HepG2 (cell line): ENCODE results near the gene MXRA8. TPM values are rescaled to one million over a fixed set of nuclear protein-coding genes. Genes with fewer than 3 reads are reported as not detected.

Source experiments
- ARNT2 ChIP-seq: sonication (generic); formaldehyde crosslinking; IDR thresholded peaks from 2 replicates; pipeline ENCODE4 v1.8.0; 2022; ENCODE audit warnings: mild to moderate bottlenecking, low read depth, missing genetic modification reagents, moderate library complexity
- CENPX ChIP-seq: sonication (generic); formaldehyde crosslinking; IDR thresholded peaks from 2 replicates; pipeline ENCODE4 v1.9.0; 2021; ENCODE audit warnings: mild to moderate bottlenecking, missing genetic modification reagents, moderate library complexity
- JDP2 ChIP-seq: sonication (generic); formaldehyde crosslinking; IDR thresholded peaks from 2 replicates; pipeline ENCODE4 v1.8.1; 2022; ENCODE audit warnings: missing genetic modification reagents, borderline replicate concordance
- NFE2 ChIP-seq: sonication (generic); formaldehyde crosslinking; IDR thresholded peaks from 2 replicates; pipeline ENCODE4 v1.4.0; 2020; ENCODE audit warnings: missing genetic modification reagents
- PAX8 ChIP-seq: sonication (generic); formaldehyde crosslinking; IDR thresholded peaks from 2 replicates; pipeline ENCODE4 v1.8.0; 2022; ENCODE audit warnings: mild to moderate bottlenecking, missing genetic modification reagents, borderline replicate concordance
- PHB2 ChIP-seq: fragments of 450-650 bp; IDR thresholded peaks from 2 replicates; pipeline ENCODE4 v1.6.1; 2018; ENCODE audit not compliant: partially characterized antibody
- SPEN ChIP-seq: sonication (generic); formaldehyde crosslinking; IDR thresholded peaks from 2 replicates; pipeline ENCODE4 v1.5.1; 2020; ENCODE audit warnings: low read depth, mild to moderate bottlenecking, missing genetic modification reagents
- ZNF136 ChIP-seq: sonication (generic); formaldehyde crosslinking; IDR thresholded peaks from 2 replicates; pipeline ENCODE4 v1.8.1; 2022; ENCODE audit warnings: low read depth, mild to moderate bottlenecking, moderate library complexity, missing genetic modification reagents
- polyA plus RNA-seq, 8 experiments: library from polyadenylated mRNA; depleted of rRNA in 3 of 8; stranded (reverse) in 7 of 8; unstranded in 1 of 8; fragments of >200 nt; fragmentation: Illumina TruSeq in 4 of 8; extraction: Trizol in 4 of 8; gene quantifications; 2 replicates each; pipeline versions ENCODE4 v1.2.1 to v1.2.3, GENCODE V29; 2011 to 2016; ENCODE audit warnings: low read depth in 4 of 8, missing spikeins in 1 of 8, mixed read lengths in 1 of 8; ENCODE audit not compliant: insufficient read depth in 1 of 8
- total RNA-seq, 5 experiments: library from RNA; depleted of rRNA; stranded (reverse); fragments of >200 nt; fragmentation: Illumina TruSeq; extraction: Trizol; gene quantifications; 2 replicates each; pipeline ENCODE4 v1.2.3, GENCODE V29; 2016; ENCODE audit warnings: low read depth in 1 of 5
- TF ChIP-seq, protein P1 (sequence below): sonication (generic); formaldehyde crosslinking; IDR thresholded peaks from 2 replicates; pipeline ENCODE4 v1.4.0; 2020; ENCODE audit warnings: missing genetic modification reagents
- TF ChIP-seq, protein P2 (sequence below): sonication (generic); formaldehyde crosslinking; IDR thresholded peaks from 2 replicates; pipeline ENCODE4 v1.4.0; 2020; ENCODE audit warnings: mild to moderate bottlenecking, missing genetic modification reagents
- TF ChIP-seq, protein P3 (sequence below): sonication (generic); formaldehyde crosslinking; conservative IDR thresholded peaks from 2 replicates; pipeline ENCODE4 v1.8.0; 2022; ENCODE audit warnings: mild to moderate bottlenecking, moderate library complexity, missing genetic modification reagents
- TF ChIP-seq, protein P4 (sequence below): IDR thresholded peaks from 2 replicates; pipeline ENCODE4 v1.6.1; 2016; ENCODE audit warnings: mild to moderate bottlenecking, missing biosample characterization, missing genetic modification reagents

MXRA8 gene
- total and polyA plus RNA-seq, 2 of the 13 experiments (the other 11 are each of a cell fraction or from before 2014, with no cell fraction given), result 19.8 to 44.8 TPM

DNA sequence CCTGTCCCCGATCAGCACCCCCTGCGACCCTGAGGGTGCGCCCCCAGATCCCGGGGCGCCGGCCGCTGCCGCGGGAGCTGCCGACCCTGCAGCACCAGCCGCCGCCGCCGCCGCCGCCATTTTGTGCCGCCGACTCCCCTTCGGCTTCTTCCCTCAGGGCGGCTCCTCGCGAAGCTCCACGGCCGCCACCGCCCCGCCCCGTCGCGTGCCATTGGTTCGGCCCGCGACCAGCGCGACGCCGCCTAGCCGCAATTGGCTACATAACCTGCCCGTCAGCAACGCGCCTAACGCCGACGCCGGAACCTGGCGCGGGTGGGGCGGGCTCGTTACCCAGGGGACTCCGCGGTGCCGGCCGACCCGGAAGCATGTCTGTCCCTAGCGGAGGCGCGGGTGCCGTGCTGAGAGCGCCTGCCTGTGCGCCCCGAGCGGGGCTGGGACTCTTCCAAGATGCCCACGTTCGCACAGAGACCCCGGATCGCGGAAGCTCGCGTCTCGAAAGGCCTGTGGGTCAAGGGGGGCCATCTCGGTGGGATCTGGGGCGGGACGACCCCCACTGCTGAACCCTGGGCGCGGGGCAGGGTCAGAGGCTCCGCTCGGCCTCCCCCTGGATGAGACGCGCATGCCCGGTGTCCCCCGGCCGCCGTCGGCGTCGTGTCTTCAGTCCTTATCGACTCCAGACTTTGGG, 41.0 kb upstream of the MXRA8 start, which contains the start of gene CCNL2 (continued):
- TF ChIP-seq, protein P1, sequence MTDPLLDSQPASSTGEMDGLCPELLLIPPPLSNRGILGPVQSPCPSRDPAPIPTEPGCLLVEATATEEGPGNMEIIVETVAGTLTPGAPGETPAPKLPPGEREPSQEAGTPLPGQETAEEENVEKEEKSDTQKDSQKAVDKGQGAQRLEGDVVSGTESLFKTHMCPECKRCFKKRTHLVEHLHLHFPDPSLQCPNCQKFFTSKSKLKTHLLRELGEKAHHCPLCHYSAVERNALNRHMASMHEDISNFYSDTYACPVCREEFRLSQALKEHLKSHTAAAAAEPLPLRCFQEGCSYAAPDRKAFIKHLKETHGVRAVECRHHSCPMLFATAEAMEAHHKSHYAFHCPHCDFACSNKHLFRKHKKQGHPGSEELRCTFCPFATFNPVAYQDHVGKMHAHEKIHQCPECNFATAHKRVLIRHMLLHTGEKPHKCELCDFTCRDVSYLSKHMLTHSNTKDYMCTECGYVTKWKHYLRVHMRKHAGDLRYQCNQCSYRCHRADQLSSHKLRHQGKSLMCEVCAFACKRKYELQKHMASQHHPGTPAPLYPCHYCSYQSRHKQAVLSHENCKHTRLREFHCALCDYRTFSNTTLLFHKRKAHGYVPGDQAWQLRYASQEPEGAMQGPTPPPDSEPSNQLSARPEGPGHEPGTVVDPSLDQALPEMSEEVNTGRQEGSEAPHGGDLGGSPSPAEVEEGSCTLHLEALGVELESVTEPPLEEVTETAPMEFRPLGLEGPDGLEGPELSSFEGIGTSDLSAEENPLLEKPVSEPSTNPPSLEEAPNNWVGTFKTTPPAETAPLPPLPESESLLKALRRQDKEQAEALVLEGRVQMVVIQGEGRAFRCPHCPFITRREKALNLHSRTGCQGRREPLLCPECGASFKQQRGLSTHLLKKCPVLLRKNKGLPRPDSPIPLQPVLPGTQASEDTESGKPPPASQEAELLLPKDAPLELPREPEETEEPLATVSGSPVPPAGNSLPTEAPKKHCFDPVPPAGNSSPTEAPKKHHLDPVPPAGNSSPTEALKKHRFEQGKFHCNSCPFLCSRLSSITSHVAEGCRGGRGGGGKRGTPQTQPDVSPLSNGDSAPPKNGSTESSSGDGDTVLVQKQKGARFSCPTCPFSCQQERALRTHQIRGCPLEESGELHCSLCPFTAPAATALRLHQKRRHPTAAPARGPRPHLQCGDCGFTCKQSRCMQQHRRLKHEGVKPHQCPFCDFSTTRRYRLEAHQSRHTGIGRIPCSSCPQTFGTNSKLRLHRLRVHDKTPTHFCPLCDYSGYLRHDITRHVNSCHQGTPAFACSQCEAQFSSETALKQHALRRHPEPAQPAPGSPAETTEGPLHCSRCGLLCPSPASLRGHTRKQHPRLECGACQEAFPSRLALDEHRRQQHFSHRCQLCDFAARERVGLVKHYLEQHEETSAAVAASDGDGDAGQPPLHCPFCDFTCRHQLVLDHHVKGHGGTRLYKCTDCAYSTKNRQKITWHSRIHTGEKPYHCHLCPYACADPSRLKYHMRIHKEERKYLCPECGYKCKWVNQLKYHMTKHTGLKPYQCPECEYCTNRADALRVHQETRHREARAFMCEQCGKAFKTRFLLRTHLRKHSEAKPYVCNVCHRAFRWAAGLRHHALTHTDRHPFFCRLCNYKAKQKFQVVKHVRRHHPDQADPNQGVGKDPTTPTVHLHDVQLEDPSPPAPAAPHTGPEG, result no peak
- TF ChIP-seq CENPX (CRISPR knock-in tag), result no peak
- no peak for TF ChIP-seq NFE2 (CRISPR knock-in tag)
- no peak for TF ChIP-seq JDP2 (CRISPR knock-in tag)
- TF ChIP-seq PAX8 (CRISPR knock-in tag), result peak; percentile 94; the same call in 1 of the 2 replicates
- TF ChIP-seq, protein P2, sequence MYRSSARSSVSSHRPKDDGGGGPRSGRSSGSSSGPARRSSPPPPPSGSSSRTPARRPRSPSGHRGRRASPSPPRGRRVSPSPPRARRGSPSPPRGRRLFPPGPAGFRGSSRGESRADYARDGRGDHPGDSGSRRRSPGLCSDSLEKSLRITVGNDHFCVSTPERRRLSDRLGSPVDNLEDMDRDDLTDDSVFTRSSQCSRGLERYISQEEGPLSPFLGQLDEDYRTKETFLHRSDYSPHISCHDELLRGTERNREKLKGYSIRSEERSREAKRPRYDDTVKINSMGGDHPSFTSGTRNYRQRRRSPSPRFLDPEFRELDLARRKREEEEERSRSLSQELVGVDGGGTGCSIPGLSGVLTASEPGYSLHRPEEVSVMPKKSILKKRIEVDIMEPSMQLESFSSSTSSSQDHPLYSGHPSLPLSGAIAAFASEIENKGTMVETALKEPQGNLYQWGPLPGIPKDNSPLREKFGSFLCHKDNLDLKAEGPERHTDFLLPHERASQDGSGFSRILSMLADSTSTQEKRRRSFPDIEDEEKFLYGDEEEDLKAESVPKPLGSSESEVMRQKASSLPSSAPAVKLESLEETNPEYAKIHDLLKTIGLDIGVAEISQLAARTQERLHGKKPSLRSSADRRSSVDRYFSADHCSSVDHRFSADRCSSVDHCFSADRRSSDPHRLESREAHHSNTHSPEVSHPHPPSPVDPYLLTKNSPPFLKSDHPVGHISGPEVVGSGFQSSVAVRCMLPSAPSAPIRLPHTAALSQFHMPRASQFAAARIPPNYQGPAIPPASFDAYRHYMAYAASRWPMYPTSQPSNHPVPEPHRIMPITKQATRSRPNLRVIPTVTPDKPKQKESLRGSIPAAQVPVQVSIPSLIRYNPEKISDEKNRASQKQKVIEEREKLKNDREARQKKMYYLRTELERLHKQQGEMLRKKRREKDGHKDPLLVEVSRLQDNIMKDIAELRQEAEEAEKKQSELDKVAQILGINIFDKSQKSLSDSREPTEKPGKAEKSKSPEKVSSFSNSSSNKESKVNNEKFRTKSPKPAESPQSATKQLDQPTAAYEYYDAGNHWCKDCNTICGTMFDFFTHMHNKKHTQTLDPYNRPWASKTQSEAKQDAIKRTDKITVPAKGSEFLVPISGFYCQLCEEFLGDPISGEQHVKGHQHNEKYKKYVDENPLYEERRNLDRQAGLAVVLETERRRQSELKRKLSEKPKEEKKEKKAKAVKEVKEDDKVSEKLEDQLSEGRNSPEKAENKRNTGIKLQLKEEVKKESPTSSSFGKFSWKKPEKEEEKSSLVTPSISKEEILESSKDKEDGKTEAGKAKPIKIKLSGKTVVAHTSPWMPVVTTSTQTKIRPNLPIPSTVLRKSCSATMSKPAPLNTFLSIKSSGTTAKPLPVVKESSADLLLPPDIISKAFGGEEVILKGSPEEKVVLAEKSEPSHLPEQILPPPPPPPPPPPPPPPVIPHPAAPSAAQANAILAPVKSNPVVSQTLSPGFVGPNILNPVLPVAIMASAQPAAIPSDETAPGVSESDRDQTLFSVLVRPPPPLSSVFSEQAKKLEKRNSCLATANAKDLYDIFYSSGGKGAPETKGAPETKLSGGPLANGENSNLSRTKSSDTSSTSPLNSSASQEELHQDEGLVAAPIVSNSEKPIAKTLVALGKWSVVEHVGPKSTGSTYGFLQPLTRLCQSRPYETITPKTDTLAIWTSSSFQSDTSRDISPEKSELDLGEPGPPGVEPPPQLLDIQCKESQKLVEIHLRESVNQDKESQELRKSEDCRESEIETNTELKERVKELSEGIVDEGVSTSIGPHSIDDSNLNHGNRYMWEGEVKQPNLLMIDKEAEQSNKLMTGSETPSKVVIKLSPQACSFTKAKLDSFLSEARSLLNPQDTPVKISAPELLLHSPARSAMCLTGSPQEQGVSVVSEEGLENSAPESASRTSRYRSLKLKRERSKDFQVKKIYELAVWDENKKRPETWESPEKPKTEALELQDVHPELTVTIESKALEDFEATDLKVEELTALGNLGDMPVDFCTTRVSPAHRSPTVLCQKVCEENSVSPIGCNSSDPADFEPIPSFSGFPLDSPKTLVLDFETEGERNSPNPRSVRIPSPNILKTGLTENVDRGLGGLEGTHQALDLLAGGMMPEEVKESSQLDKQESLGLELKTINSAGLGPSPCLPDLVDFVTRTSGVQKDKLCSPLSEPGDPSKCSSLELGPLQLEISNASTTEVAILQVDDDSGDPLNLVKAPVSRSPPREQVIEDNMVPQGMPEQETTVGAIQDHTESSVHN (CRISPR knock-in tag), result no peak; the same call in 1 of the 2 replicates
- TF ChIP-seq, protein P3, sequence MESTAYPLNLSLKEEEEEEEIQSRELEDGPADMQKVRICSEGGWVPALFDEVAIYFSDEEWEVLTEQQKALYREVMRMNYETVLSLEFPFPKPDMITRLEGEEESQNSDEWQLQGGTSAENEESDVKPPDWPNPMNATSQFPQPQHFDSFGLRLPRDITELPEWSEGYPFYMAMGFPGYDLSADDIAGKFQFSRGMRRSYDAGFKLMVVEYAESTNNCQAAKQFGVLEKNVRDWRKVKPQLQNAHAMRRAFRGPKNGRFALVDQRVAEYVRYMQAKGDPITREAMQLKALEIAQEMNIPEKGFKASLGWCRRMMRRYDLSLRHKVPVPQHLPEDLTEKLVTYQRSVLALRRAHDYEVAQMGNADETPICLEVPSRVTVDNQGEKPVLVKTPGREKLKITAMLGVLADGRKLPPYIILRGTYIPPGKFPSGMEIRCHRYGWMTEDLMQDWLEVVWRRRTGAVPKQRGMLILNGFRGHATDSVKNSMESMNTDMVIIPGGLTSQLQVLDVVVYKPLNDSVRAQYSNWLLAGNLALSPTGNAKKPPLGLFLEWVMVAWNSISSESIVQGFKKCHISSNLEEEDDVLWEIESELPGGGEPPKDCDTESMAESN, result peak; percentile 83; the same call in 1 of the 2 replicates
- TF ChIP-seq PHB2, result no peak
- TF ChIP-seq, protein P4, sequence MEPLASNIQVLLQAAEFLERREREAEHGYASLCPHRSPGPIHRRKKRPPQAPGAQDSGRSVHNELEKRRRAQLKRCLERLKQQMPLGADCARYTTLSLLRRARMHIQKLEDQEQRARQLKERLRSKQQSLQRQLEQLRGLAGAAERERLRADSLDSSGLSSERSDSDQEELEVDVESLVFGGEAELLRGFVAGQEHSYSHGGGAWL (CRISPR knock-in tag), result no peak
- peak; percentile 92 for TF ChIP-seq SPEN
- 0 out of 2 replicates have a peak, but pooled peaks have one; percentile 18 for TF ChIP-seq ZNF136 (CRISPR knock-in tag)
- peak; percentile 89 for TF ChIP-seq ARNT2
